Heart left ventricle (tissue), 16 donors: ENCODE data around the gene GALNT13. TPM values are rescaled to one million over a fixed set of nuclear protein-coding genes. Genes with fewer than 3 reads are reported as not detected.
A peak's percentile ranks its signal among the peaks of the same experiment; 100 is the strongest.

Experiments
- ATAC-seq, 4 donors: fragments of 200-7000 bp; cut with Tn5 transposase; one replicate each; pipeline ENCODE4 v1.9.1; 2020 to 2022; ENCODE audit warnings: moderate library complexity in 4 of 4, mild to moderate bottlenecking in 3 of 4, moderate number of reproducible peaks in 1 of 4
- DNase-seq, 5 donors: peaks; one replicate each; pipeline ENCODE4 v3.0.0-alpha.2; 2020
- H3K27ac ChIP-seq, 12 donors: fragments of 200-600 bp; sonication (generic) in 4 of 12; one replicate each; pipeline versions ENCODE4 v1.5.0 to v1.8.0; 2016 to 2022; ENCODE audit warnings: mild to moderate bottlenecking in 2 of 12
- H3K27me3 ChIP-seq, 9 donors: fragments of 200-600 bp; sonication (generic) in 2 of 9; one replicate each; pipeline versions ENCODE4 v1.5.1 to v1.8.0; 2016 to 2022; ENCODE audit warnings: mild to moderate bottlenecking in 3 of 9
- H3K36me3 ChIP-seq, 9 donors: fragments of 200-600 bp; sonication (generic) in 2 of 9; one replicate each; pipeline versions ENCODE4 v1.5.0 to v1.8.0; 2018 to 2022; ENCODE audit warnings: mild to moderate bottlenecking in 2 of 9
- H3K4me1 ChIP-seq, 12 donors: fragments of 200-600 bp; sonication (generic) in 4 of 12; one replicate each; pipeline versions ENCODE4 v1.5.0 to v1.8.0; 2016 to 2022; ENCODE audit warnings: mild to moderate bottlenecking in 3 of 12
- H3K4me3 ChIP-seq, 12 donors: fragments of 200-600 bp; sonication (generic) in 4 of 12; one replicate each; pipeline versions ENCODE4 v1.5.0 to v1.8.0; 2017 to 2022; ENCODE audit warnings: mild to moderate bottlenecking in 9 of 12, moderate library complexity in 4 of 12
- H3K9me3 ChIP-seq, 12 donors: fragments of 200-600 bp; sonication (generic) in 4 of 12; one replicate each; pipeline versions ENCODE4 v1.5.0 to v1.8.0; 2016 to 2022; ENCODE audit warnings: mild to moderate bottlenecking in 1 of 12
- POLR2A ChIP-seq, 2 donors: fragments of 450-650 bp; IDR thresholded peaks; one replicate each; pipeline ENCODE4 v1.6.1; 2017; ENCODE audit warnings: antibody characterized with exemption in 2 of 2, mild to moderate bottlenecking in 2 of 2, moderate library complexity in 2 of 2
- WGBS, 4 donors: extraction: QIAGEN DNeasy Blood & Tissue Kit in 2 of 4; methylation state at CpG; one replicate each; pipeline versions ENCODE4 v1.1.5 to v1.1.7; 2013 to 2018; 5-methylcytosine and 5-hydroxymethylcytosine counted together
- intact Hi-C, 10 donors: fragments of 100-400 bp; cut with DNase I; formaldehyde crosslinking; loops; one replicate each; pipeline versions ENCODE4 v1.11.1 to v1.14.2; 2022
- polyA plus RNA-seq, 2 donors: library from polyadenylated mRNA; stranded (reverse); fragments of 200-250 nt; gene quantifications; one replicate each; pipeline ENCODE4 v1.2.3, GENCODE V29; 2013
- total RNA-seq, 9 donors: library from RNA; depleted of rRNA in 2 of 9; stranded (reverse); fragments of >200 nt in 2 of 9; fragmentation: NEBNext Ultra II Directional in 3 of 9; extraction: Animal tissue kit (Norgen Biotek cat#: 25700) in 3 of 9; gene quantifications; one replicate each; pipeline versions ENCODE4 v1.1.0 to v1.2.4, GENCODE V29; 2016 to 2023
- TF ChIP-seq, protein P1 (sequence below), 12 donors: fragments of 200-600 bp; sonication (generic) in 4 of 12; IDR thresholded peaks; one replicate each; pipeline versions ENCODE4 v1.5.0 to v1.8.0; 2018 to 2022; ENCODE audit warnings: antibody characterized with exemption in 12 of 12, mild to moderate bottlenecking in 5 of 12
- donor health status: ischemic (EF 13 %, LVEDD 7.1; RV severe dilation, severe dysfunction).
- donor health status: healthy with polysubstance abuse.
- donor health status: DM: no; HTN: yes; CAD: no.
- donor health status: DM: no; HTN: no; CAD: no.
- donor health status: ischemic (EF 25% LVEDD 6.9; RV normal size, moderate dysfunction).
- donor health status: ischemic (EF 25% LVEDD 5.7; RV mildly dilated, moderate dysfunction).
- donor health status: healthy.
- donor health status: DM: yes; HTN: yes; CAD: no.
- donor health status: ischemic (EF 35%, LVEDD 5.7; RV mildly dilated, moderate dysfunction).
- donor health status: nonischemic (EF 11% LVEDD 7.7; RV severe dilation, severe dysfunction).
- donor health status: DM: yes; HTN: yes; CAD: no.
- donor health status: PGD.
- donor health status: ischemic (EF 29% LVEDD 5.4; RV normal size, mild dysfunction).
- donor health status: nonischemic (EF 23%, LVEDD 6.1; RV moderate dilation, normal function).

The GALNT13 gene
- total and polyA plus RNA-seq, 11 donors: 0.11 to 1.5 (median 0.22) TPM; not detected in 3

DNA sequence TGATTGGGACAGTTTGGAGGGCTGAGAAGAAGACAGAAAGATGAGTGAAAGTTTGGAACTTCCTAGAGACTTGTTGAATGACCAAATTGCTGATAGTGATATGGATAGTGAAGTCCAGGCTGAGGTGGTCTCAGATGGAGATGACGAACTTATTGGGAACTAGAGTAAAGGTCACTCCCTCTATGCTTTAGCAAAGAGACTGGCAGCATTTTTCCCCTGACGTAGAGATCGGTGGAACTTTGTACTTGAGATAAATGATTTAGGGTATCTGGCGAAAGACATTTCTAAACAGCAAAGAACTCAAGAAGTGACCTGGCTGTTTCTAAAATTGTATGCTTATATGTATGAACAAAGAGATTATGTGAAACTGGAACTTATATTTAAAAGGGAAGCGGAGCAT lies 605.6 kb downstream of the GALNT13 start:
- H3K9me3 ChIP-seq: no peaks in the 10 kb centered on the region
- TF ChIP-seq, protein P1, sequence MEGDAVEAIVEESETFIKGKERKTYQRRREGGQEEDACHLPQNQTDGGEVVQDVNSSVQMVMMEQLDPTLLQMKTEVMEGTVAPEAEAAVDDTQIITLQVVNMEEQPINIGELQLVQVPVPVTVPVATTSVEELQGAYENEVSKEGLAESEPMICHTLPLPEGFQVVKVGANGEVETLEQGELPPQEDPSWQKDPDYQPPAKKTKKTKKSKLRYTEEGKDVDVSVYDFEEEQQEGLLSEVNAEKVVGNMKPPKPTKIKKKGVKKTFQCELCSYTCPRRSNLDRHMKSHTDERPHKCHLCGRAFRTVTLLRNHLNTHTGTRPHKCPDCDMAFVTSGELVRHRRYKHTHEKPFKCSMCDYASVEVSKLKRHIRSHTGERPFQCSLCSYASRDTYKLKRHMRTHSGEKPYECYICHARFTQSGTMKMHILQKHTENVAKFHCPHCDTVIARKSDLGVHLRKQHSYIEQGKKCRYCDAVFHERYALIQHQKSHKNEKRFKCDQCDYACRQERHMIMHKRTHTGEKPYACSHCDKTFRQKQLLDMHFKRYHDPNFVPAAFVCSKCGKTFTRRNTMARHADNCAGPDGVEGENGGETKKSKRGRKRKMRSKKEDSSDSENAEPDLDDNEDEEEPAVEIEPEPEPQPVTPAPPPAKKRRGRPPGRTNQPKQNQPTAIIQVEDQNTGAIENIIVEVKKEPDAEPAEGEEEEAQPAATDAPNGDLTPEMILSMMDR (IDR thresholded peaks at IDR 0.05): no peak
- no peak for TF ChIP-seq POLR2A (IDR thresholded peaks at IDR 0.05)
- no peaks in the 10 kb centered on the region for H3K4me1 ChIP-seq
- H3K27me3 ChIP-seq: no peaks in the 10 kb centered on the region
- intact Hi-C loops: no loop called here
- no peak overlapping the region for H3K4me3 ChIP-seq
- ATAC-seq: no peak
- 82 to 89% (median 87%) methylated on average over 5 of the region's 5 CpGs for WGBS, 4 donors
- no peaks in the 10 kb centered on the region for H3K36me3 ChIP-seq
- H3K27ac ChIP-seq: no peak overlapping the region
- DNase-seq: no peak

DNA sequence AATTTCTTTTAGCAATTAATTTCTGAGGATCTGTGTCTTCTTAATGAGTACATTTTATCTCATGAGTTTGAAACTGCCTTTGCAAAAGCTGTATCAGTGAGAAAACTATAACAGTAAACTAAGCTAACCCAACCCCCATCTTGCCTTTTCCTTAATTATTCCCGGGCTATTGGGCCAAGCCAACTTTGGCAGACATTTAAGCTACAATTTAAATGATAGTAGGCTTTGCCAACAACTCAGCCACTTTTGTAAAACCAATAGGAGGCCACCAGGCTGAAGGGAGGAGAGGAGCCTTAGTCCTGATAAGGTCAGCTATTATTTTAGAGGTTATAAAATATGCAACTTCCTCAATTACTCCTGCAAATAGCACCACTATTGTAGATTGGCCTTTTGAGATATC lies 608.8 kb downstream of the GALNT13 start:
- no peaks in the 10 kb centered on the region for H3K27me3 ChIP-seq
- no peak overlapping the region for H3K27ac ChIP-seq
- WGBS, 4 donors: 24 to 67% (median 49%) methylated on average over 1 of the region's 1 CpG
- TF ChIP-seq, protein P1 (IDR thresholded peaks at IDR 0.05): no peak
- no peak for TF ChIP-seq POLR2A (IDR thresholded peaks at IDR 0.05)
- H3K4me1 ChIP-seq: peaks cover 0 to 14% (median 1%) of the 10 kb centered on the region in 12 donors
- H3K36me3 ChIP-seq: no peaks in the 10 kb centered on the region
- intact Hi-C loops: no loop called here
- DNase-seq (no peak), ATAC-seq (no peak)
- no peaks in the 10 kb centered on the region for H3K9me3 ChIP-seq
- H3K4me3 ChIP-seq: no peak overlapping the region

DNA sequence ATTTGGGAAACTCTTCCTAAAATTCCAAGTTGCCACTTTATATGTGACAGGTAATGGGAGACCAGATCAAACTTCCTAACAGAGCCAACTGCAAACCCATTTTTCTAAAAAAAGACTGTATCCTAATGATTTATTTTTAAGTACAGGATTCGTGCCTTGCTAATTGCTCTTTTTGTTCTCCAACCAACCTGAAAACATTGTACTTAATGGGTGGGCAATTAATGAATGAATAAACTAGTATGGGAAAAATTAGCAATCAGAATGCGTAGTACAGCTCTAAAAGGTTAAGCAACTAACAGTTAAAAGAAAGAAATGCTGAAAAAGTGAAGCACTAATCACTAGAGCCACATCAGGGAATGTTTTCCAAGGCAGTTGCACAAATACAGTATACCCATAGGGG lies 609.6 kb downstream of the GALNT13 start:
- Histone ChIP-seq H3K27ac (no peak overlapping the region), H3K4me1 (peaks cover 0 to 14% (median 1%) of the 10 kb centered on the region in 12 donors), H3K36me3 (no peaks in the 10 kb centered on the region), H3K27me3 (no peaks in the 10 kb centered on the region), H3K4me3 (no peak overlapping the region), H3K9me3 (no peaks in the 10 kb centered on the region)
- TF ChIP-seq, protein P1 (IDR thresholded peaks at IDR 0.05): no peak
- TF ChIP-seq POLR2A (IDR thresholded peaks at IDR 0.05): no peak
- intact Hi-C loops: no loop called here
- ATAC-seq (no peak), DNase-seq (no peak)
- WGBS, 4 donors: 67 to 81% (median 74%) methylated on average over 2 of the region's 2 CpGs

DNA sequence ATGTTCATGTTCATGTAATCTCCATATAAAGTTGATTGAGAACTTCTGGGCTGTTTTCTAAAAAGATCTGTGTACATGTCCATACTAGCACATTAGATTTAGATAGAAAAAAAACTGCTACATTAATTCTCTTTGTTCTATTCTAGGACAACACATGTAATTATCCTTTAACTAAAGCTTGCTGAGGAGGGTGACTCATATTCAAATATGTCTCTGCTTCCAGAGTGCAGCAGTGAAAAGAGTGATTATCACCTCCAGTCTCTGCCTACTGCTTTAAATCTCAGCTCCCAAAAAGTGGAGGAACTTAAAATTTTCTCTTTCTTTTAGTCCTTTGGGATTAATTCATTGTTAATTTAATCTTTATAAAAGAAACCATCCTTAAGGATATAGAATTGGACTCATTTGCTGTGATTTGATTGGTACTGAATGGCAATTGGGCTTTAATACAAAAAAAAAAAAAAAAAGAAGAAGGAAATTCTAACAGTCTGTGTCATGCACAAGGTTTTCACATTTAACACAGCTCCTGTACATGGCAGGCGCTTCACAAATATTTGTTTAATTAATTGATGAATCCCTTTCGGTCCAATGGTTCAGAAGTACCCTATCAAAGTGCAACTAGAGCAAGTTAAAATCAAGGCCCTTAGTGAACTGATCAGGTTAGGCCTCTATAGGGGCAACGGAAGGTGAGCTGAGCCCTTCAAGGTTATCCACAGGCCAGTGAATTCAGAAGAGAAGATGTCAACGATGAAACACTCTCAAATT lies 612.8 kb downstream of the GALNT13 start:
- DNase-seq: no peak
- Histone ChIP-seq H3K4me1 (peaks cover 0 to 14% (median 4%) of the 10 kb centered on the region in 12 donors), H3K36me3 (no peaks in the 10 kb centered on the region), H3K27me3 (no peaks in the 10 kb centered on the region), H3K27ac (no peak overlapping the region), H3K9me3 (no peaks in the 10 kb centered on the region), H3K4me3 (no peak overlapping the region)
- intact Hi-C loops: no loop called here
- TF ChIP-seq, protein P1 (IDR thresholded peaks at IDR 0.05): no peak
- no peak for TF ChIP-seq POLR2A (IDR thresholded peaks at IDR 0.05)
- peak in 1 of 4 donors; percentile 42 for ATAC-seq
- 78 to 89% (median 83%) methylated on average over 4 of the region's 4 CpGs for WGBS, 4 donors
